NCI-H460 (cell line): ENCODE measurements around the gene TRA2A. TPM values are rescaled to one million over a fixed set of nuclear protein-coding genes. Genes with fewer than 3 reads are reported as not detected.
"Not testable (repeated sequence)": the region's sequence is repeated elsewhere in the genome, so short reads cannot be mapped to it uniquely, and the experiment has no call there.

ENCODE experiments used
- DNase-seq: peaks from one replicate; pipeline ENCODE4 v3.0.0-alpha.2; 2016; ENCODE audit warnings: low read depth; ENCODE audit errors: extremely low read depth
- polyA plus RNA-seq: library from polyadenylated mRNA; depleted of rRNA; stranded (reverse); fragments of >200 nt; gene quantifications from 2 replicates; pipeline ENCODE4 v1.2.3, GENCODE V29; 2014; cell fraction: nucleus; rRNA removed
- total RNA-seq: library from RNA; depleted of rRNA; stranded (reverse); fragments of >200 nt; shearing (Covaris generic); gene quantifications from 2 replicates; pipeline ENCODE4 v1.2.3, GENCODE V29; 2014; rRNA removed

Gene TRA2A
- 18.8 and 23.1 TPM in 2 replicates for total RNA-seq
- 26.3 and 41.3 TPM in 2 replicates for polyA plus RNA-seq

- DNase-seq: peak; percentile 95
Measured at GRCh38 chr7:23531794-23532489, at the start of gene TRA2A. Gene TRA2A, minus strand, starts transcription at chr7:23531981. Its CDS starts 157 bp downstream, at chr7:23531824.

- peak; percentile 76 for DNase-seq
Measured at GRCh38 chr7:23570592-23571200, 38.9 kb upstream of the TRA2A start.

- DNase-seq: no peak
Measured at GRCh38 chr7:23558303-23558702, 26.5 kb upstream of the TRA2A start.

GRCh38 chr7:23547662-23548061 is 15.9 kb upstream of the TRA2A start:
- DNase-seq: no peak

- peak; percentile 91 for DNase-seq
Measured at GRCh38 chr7:23546897-23547572, 15.3 kb upstream of the TRA2A start.

- no peak for DNase-seq
Measured at GRCh38 chr7:23545493-23545892, 13.7 kb upstream of the TRA2A start.

GRCh38 chr7:23544913-23545354 is 13.2 kb upstream of the TRA2A start:
- DNase-seq: peak; percentile 13

- no peak for DNase-seq
Measured at GRCh38 chr7:23542752-23543151, 11.0 kb upstream of the TRA2A start.

GRCh38 chr7:23539494-23539907 is 7.7 kb upstream of the TRA2A start:
- no peak for DNase-seq

- DNase-seq: no peak
Measured at GRCh38 chr7:23538301-23538700, 6.5 kb upstream of the TRA2A start.

GRCh38 chr7:23533238-23533604 is 1.4 kb upstream of the TRA2A start:
- no peak for DNase-seq

- no peak for DNase-seq
Measured at GRCh38 chr7:23532490-23533237, 883 bp upstream of the TRA2A start.

- peak; percentile 4 for DNase-seq
Measured at GRCh38 chr7:23531050-23531793, 559 bp downstream of the TRA2A start.

- peak; percentile 11 for DNase-seq
Measured at GRCh38 chr7:23530405-23530804, 1.4 kb downstream of the TRA2A start.

- DNase-seq: no peak
Measured at GRCh38 chr7:23529262-23529859, 2.4 kb downstream of the TRA2A start.

- DNase-seq: not testable (repeated sequence)
Measured at GRCh38 chr7:23525611-23526010, 6.2 kb downstream of the TRA2A start.

GRCh38 chr7:23524473-23524872 is 7.3 kb downstream of the TRA2A start:
- no peak for DNase-seq

- no peak for DNase-seq
Measured at GRCh38 chr7:23523486-23524075, 8.2 kb downstream of the TRA2A start.

GRCh38 chr7:23520582-23520981 is 11.2 kb downstream of the TRA2A start:
- no peak for DNase-seq
